Stimulated activated CD4-positive, alpha-beta T cell treated with anti-CD3 and anti-CD28 coated beads, Interleukin-2, amount 100 ng/mL, for 24 hours (primary cell): ENCODE data around the gene SLC25A53.

Source experiments
- DNase-seq, 2 donors: peaks; one replicate each; pipeline ENCODE4 v3.0.0-alpha.2; 2020

Gene SLC25A53, protein sequence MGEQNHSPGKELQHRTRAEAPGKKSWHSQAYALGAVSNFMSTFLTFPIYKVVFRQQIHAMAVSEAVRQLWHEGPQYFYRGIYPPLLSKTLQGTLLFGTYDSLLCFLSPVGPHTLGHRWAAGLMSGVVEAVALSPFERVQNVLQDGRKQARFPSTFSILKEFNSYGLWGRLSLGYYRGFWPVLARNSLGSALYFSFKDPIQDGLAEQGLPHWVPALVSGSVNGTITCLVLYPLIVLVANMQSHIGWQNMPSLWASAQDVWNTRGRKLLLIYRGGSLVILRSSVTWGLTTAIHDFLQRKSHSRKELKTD

GRCh38 chrX:104156630-104157529 lies at the start of gene SLC25A53:
Gene SLC25A53 (minus strand): TSS chrX:104157009. CDS start chrX:104105257, 51,752 bp downstream.
- peak; percentile 73 to 76 for DNase-seq

DNA sequence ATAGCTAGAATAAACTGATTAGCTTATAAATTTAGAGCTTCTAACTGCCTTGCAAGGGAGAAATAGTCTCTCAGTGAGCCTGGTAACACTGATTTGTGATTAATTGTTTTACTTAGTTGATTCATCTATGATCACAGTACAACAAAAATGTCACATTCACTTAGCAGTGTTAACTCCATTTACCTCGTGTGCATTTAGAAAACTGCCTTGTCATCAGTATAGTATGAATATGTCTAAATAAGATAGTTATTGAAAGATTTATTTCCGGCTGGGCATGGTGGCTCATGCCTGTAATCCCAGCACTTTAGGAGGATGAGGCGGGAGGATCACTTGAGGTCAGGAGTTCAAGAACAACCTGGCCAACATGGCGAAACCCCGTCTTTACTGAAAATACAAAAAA lies 48.7 kb upstream of the SLC25A53 start:
- DNase-seq = no peak

DNA sequence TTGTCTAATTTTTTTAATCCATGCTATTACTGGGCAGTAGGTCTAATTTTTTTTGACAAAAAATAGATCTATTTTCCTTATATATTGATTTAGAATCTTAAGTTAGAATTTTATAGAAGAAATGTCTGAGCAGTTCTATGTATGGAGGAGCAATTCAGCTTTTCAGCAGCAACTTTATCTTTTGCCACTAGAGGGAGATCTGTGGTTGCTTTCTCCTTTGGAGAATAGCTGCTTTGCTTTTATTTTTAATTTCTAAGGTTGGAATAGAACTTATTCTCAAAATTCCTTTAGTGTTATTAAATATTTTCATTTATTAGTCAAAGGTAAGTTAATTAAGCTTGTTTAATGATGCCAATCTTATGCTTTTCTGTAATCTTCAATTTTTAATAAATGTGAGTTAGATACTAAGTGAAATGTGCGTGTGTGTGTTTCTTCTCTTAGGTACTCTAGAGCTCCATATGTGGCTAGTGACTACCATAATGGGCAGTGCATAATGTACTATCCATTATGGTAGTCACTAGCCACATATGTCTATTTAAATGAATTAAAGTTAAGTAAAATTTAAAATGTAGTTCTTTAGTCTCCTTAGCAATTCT lies 38.8 kb upstream of the SLC25A53 start:
- no peak for DNase-seq

DNA sequence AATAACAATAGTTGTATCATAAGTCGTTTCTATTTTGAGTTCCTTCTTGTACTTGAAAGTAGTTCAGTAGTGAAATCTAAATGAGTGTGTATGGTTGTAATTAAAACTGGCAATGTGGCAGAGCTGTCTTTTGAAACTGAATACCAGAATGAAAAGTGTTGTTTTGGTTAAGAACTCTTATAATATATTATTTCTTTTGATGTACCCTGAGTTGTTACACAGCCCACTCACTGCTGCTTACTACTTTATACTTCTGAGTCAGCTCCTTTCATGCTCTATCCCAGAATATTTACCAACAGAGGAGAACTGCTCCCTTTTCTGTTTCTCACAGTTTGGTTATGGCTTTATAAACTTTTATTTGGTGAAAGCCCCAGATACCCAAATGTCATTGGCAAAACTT lies 38.2 kb upstream of the SLC25A53 start:
- no peak for DNase-seq

DNA sequence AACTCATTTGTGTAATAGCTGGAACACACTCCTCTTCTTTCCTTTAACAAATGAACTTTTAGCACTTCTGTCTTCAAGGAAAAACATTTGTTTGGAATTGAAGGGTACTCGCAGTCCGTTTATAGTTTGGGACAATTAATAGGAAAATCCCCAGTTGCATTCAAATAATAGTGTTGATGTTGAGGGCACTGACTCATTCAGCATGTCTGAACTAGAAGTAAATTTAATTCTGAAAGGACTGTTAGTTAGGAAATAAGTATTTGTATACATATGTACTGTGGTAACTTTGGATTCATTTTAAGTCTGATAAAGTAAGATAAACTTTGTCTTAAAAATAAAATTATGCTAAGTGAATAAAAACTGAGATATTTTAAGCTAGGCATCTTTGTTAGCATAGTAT lies 36.7 kb upstream of the SLC25A53 start:
- DNase-seq = no peak

- DNase-seq = no peak
Observed at GRCh38 chrX:104189837-104190236, 33.0 kb upstream of the SLC25A53 start.

DNA sequence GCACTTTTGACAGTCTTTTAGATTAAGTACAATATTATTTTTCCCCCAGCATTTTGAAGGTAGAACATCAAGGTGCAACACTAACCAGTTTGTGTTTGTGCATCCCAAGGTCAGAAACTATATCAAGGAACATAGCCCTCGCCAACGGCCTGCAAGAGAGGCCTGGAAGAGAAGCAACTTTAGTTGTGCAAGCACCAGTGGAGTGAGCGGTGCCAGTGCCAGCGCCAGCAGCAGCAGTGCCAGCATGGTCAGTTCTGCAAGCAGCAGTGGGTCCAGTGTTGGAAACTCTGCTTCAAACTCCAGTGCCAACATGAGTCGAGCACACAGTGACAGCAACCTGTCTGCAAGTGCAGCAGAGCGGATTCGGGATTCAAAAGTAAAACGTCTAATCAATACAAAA lies 31.1 kb upstream of the SLC25A53 start:
- DNase-seq = no peak

DNA sequence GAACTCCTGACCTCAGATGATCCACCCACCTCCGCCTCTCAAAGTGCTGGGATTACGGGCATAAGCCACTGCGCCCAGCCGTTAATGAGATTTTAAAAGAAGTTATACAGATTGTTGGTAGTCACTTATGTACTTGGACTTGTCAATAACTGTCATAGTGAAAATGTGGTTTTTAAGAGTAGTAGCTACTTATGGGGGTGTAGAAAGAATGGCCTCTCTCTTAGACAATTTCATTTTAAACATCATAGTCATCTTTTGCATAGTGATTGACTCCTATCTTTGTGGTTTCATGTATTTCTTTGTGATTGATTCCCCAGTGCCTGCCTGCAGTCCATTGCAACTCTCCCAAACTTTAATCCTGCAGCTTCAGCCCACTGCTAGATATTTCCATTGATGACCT lies 26.9 kb upstream of the SLC25A53 start:
- DNase-seq = no peak

GRCh38 chrX:104173841-104174240 lies 17.0 kb upstream of the SLC25A53 start:
- DNase-seq = no peak

- DNase-seq = no peak
Observed at GRCh38 chrX:104172788-104173187, 16.0 kb upstream of the SLC25A53 start.

- no peak for DNase-seq
Observed at GRCh38 chrX:104172121-104172520, 15.3 kb upstream of the SLC25A53 start.

GRCh38 chrX:104168127-104168526 lies 11.3 kb upstream of the SLC25A53 start:
- DNase-seq = no peak

- peak in 1 of 2 donors; percentile 16 for DNase-seq
Observed at GRCh38 chrX:104166735-104167436, 10.1 kb upstream of the SLC25A53 start.

DNA sequence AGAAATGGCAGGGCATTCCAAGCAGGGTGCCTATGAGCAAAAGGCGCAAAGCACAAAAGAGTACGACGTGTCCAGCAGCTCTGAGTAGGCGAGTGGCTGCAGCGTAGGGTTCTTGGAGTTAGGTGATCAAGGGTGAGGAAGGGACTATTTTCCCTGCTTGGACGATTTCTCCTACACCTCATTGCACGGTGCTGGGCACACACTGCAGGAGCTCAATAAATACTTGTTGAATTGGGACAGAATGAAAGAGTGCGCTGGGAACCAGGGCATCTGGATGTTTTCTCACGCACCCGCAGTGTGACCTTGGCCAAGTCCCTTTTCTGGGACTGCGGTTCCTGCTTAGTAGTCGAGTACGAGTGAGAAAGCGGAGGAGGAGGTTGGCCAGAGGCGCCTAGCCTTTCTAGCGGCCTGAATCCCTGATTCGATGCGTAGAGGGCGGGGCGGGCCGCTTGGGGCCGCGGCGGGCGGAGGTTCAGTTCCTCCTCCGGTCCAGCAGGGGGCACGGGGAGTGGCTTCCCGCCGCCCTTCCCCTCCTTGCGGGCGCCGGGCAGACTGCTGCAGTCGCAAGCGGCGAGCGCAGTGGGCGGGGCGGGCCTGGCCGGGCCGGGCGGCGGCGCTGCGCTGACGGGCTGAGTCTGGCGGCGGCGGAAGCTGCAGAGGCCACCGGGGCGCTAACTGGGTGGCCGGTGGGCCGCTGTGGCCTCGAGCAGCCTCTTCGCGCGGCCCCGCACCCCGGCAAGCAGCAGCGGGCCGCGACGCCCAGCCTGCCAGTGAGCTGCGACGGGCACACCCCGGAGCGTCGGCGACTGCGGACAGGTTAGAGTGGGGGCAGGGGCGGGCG lies 9.3 kb upstream of the SLC25A53 start, which contains the start of gene FAM199X:
Gene FAM199X (plus strand): TSS at position 560 of the 841 bp plus-strand sequence. CDS start 333 bp downstream, outside the sequence.
- DNase-seq = peak; percentile 83

DNA sequence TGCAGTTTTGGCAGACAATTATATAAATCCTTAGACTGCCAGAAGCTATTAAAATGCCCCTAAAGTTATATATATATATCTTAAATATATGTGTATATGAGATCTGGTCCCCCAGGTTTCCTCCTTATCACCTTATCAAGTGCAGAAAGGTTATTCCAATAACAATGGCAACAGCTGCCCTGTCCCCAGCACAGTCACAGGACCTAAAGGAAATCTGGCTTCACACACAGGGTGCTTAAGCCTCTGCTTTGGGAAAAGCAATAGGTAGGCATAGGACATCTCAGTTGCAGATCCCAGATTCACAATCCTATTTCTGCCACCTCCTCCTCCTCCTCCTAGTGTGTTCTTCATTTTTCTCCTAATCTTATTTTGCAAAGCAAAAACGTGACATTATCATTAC lies 5.8 kb downstream of the SLC25A53 start:
- no peak for DNase-seq

- no peak for DNase-seq
Observed at GRCh38 chrX:104141087-104141760, 15.6 kb downstream of the SLC25A53 start.

DNA sequence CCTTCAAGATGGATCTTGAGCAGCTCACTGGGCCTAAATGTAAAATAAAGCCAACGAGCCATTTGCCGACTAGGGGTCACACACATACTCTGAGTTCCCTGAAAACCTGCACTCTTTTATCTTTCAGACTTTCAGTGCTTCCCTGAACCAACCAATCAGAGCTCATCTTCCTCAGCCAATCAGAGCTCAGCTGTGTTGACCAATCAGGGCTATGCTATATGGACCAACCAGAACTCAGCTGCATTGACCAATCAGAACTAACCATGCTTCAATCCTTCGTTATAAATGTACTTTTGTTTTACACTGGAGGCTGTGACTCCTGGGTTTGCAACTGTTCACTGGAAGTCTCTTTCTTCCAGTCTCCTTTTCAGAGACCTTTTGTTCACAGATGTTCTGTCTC lies 19.3 kb downstream of the SLC25A53 start:
- no peak for DNase-seq

DNA sequence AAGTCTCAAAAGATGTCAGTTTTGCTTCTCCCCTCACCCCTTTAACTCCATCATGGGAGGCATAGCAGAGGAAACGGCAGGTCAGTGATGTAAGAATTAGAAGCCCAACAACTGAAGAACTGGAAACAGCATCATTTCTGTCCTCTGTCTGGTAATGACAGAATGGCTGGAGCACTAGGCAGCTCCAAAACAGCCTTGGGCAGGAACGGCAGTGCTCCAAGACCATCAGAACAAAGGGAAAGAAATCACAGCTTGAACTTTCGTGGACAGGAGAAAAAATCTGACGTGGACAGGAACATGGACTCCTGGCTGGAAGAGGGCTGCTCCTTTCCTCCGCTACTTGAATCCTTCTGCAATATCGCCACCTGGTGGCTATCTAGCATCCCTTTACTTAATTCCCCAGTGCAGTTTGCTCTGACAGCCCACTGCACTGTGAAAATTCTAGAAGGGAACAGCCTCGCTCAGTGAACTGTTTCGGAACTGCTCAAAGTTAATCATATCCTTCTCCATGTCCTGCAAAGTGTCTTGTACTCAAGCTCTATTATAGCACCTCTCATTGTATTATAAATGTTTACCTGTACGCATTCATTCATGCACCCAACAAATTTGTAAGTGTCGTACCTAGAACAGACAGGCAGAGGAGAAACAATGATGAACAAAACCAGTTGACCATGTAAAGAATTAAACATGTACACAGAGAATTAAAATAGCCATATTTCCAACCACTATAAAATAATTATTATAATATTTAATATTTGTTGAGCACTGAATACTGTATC lies 20.4 kb downstream of the SLC25A53 start:
- peak; percentile 27 to 57 for DNase-seq

DNA sequence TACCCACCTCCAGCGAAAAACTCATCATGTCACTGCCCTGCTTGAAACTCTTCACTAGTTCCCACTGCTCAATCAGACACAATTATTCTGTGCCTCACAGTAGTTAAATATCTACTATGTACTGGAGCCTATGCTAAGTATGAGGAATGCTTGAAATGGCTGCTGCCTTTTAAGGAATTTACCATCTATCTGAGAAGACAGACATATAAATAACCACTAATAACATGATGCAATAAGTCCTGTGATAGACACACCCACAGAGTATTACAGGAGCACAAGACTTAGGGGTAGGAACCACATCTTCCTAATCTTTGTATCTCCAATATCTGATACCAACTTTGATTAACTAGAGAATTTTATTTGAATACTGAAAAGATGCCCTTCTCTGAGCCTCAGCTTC lies 21.1 kb downstream of the SLC25A53 start:
- no peak for DNase-seq

- no peak for DNase-seq
Observed at GRCh38 chrX:104134583-104135261, 22.1 kb downstream of the SLC25A53 start.
